ENCODE results near the gene VAT1L. TPM values are rescaled to one million over a fixed set of nuclear protein-coding genes. Genes with fewer than 3 reads are reported as not detected.

VAT1L gene, protein sequence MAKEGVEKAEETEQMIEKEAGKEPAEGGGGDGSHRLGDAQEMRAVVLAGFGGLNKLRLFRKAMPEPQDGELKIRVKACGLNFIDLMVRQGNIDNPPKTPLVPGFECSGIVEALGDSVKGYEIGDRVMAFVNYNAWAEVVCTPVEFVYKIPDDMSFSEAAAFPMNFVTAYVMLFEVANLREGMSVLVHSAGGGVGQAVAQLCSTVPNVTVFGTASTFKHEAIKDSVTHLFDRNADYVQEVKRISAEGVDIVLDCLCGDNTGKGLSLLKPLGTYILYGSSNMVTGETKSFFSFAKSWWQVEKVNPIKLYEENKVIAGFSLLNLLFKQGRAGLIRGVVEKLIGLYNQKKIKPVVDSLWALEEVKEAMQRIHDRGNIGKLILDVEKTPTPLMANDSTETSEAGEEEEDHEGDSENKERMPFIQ
- polyA plus RNA-seq (2012; ENCODE audit: low read depth, missing spikeins) = 0.05 TPM

DNA sequence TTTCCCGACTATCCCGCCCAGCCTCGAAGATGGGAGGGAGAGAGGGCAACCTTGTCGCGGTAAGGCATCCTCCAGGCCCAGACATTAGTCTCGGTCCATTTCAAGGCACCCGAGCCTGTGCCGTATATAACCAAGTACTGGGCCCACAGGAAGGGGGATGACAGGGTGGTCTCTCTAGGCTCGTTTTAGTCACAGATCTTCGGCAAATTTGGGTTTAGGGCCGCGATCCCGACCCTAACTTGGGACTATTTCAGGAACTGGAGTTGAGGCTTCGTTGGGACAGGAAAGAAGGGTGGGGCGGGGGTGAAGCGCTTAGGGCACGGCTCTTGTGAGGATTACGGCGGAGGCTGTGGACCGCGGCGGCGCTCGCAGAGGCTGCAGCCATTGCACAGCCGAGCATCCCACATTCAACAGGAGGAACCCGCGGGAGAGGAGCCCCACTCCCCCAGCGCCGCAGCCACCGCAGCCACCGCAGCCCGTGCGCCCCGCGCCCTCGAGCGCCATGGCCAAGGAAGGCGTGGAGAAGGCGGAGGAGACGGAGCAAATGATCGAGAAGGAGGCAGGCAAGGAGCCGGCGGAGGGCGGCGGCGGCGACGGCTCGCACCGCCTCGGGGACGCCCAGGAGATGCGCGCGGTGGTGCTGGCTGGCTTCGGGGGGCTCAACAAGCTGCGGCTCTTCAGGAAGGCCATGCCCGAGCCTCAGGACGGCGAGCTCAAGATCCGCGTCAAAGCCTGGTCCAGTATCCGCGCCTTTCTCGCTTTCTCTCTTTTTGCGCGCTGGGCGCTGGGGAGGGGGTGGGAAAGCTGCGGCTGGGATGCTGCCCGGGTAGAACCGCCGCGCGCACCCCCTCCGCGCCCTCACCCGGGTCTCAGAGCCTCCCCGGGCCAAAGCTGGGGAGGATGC, at the start of gene VAT1L:
VAT1L (plus strand) TSS at position 384 of the 904 bp plus-strand sequence; CDS start at position 503, 119 bp downstream.
- peak; percentile 29 for DNase-seq (ENCODE audit: insufficient read length, low spot score)
- FAIRE-seq = no peak
- TF ChIP-seq POU2F2 (IDR thresholded peaks at IDR 0.05; ENCODE audit: low read depth, low read length) = no peak
- TF ChIP-seq POLR2A (IDR thresholded peaks at IDR 0.05; ENCODE audit: low read depth, low read length) = no peak
- no peak for TF ChIP-seq TAF1 (IDR thresholded peaks at IDR 0.05; ENCODE audit: low read depth, low read length)
- TF ChIP-seq POLR2AphosphoS5 (IDR thresholded peaks at IDR 0.05; ENCODE audit: low read depth, low read length) = no peak
- no peak for TF ChIP-seq PAX5 (IDR thresholded peaks at IDR 0.05; ENCODE audit: insufficient read depth, low read length, severe bottlenecking)
- TF ChIP-seq SPI1 (IDR thresholded peaks at IDR 0.05; ENCODE audit: low read depth, low read length) = no peak

GRCh38 chr16:77738706-77739558, 49.4 kb upstream of the VAT1L start:
- FAIRE-seq = no peak
- DNase-seq (ENCODE audit: insufficient read length, low spot score) = no peak
- no peak for TF ChIP-seq SPI1 (IDR thresholded peaks at IDR 0.05; ENCODE audit: low read depth, low read length)
- TF ChIP-seq POLR2A (IDR thresholded peaks at IDR 0.05; ENCODE audit: low read depth, low read length) = no peak
- no peak for TF ChIP-seq PAX5 (IDR thresholded peaks at IDR 0.05; ENCODE audit: insufficient read depth, low read length, severe bottlenecking)
- TF ChIP-seq POLR2AphosphoS5 (IDR thresholded peaks at IDR 0.05; ENCODE audit: low read depth, low read length) = no peak
- TF ChIP-seq POU2F2 (IDR thresholded peaks at IDR 0.05; ENCODE audit: low read depth, low read length) = no peak
- TF ChIP-seq TAF1 (IDR thresholded peaks at IDR 0.05; ENCODE audit: low read depth, low read length) = no peak

DNA sequence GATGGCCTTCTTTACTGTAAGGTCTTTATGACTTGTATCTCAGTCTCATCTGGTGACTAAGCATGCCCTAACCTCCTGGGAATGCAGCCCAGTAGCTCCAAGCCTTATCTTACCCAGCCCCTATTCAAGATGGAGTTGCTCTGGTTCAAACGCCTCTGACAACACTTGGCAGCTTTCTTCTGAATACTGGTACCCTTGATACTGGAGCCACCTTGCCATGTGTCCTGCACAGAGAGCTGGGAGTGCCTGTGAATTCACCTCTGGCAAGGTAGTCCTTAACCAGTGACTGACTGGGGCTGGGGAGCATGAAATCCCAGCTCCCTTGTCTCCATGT, 48.8 kb upstream of the VAT1L start:
- no peak for DNase-seq (ENCODE audit: insufficient read length, low spot score)
- TF ChIP-seq POLR2A (IDR thresholded peaks at IDR 0.05; ENCODE audit: low read depth, low read length) = no peak
- no peak for TF ChIP-seq SPI1 (IDR thresholded peaks at IDR 0.05; ENCODE audit: low read depth, low read length)
- no peak for TF ChIP-seq POLR2AphosphoS5 (IDR thresholded peaks at IDR 0.05; ENCODE audit: low read depth, low read length)
- no peak for TF ChIP-seq PAX5 (IDR thresholded peaks at IDR 0.05; ENCODE audit: insufficient read depth, low read length, severe bottlenecking)
- TF ChIP-seq TAF1 (IDR thresholded peaks at IDR 0.05; ENCODE audit: low read depth, low read length) = no peak
- TF ChIP-seq POU2F2 (IDR thresholded peaks at IDR 0.05; ENCODE audit: low read depth, low read length) = no peak
- no peak for FAIRE-seq

GRCh38 chr16:77744141-77744540, 44.2 kb upstream of the VAT1L start:
- TF ChIP-seq POLR2AphosphoS5 (IDR thresholded peaks at IDR 0.05; ENCODE audit: low read depth, low read length) (no peak), PAX5 (IDR thresholded peaks at IDR 0.05; ENCODE audit: insufficient read depth, low read length, severe bottlenecking) (no peak), POLR2A (IDR thresholded peaks at IDR 0.05; ENCODE audit: low read depth, low read length) (no peak), POU2F2 (IDR thresholded peaks at IDR 0.05; ENCODE audit: low read depth, low read length) (no peak), TAF1 (IDR thresholded peaks at IDR 0.05; ENCODE audit: low read depth, low read length) (no peak), SPI1 (IDR thresholded peaks at IDR 0.05; ENCODE audit: low read depth, low read length) (no peak)
- FAIRE-seq = no peak
- no peak for DNase-seq (ENCODE audit: insufficient read length, low spot score)

- FAIRE-seq = no peak
- no peak for DNase-seq (ENCODE audit: insufficient read length, low spot score)
- TF ChIP-seq PAX5 (IDR thresholded peaks at IDR 0.05; ENCODE audit: insufficient read depth, low read length, severe bottlenecking) = no peak
- TF ChIP-seq POLR2AphosphoS5 (IDR thresholded peaks at IDR 0.05; ENCODE audit: low read depth, low read length) = no peak
- no peak for TF ChIP-seq TAF1 (IDR thresholded peaks at IDR 0.05; ENCODE audit: low read depth, low read length)
- no peak for TF ChIP-seq POLR2A (IDR thresholded peaks at IDR 0.05; ENCODE audit: low read depth, low read length)
- no peak for TF ChIP-seq POU2F2 (IDR thresholded peaks at IDR 0.05; ENCODE audit: low read depth, low read length)
- TF ChIP-seq SPI1 (IDR thresholded peaks at IDR 0.05; ENCODE audit: low read depth, low read length) = no peak
Measured at GRCh38 chr16:77745972-77746371, 42.4 kb upstream of the VAT1L start.

- FAIRE-seq (no peak), DNase-seq (ENCODE audit: insufficient read length, low spot score) (no peak)
- no peak for TF ChIP-seq POLR2A (IDR thresholded peaks at IDR 0.05; ENCODE audit: low read depth, low read length)
- no peak for TF ChIP-seq SPI1 (IDR thresholded peaks at IDR 0.05; ENCODE audit: low read depth, low read length)
- no peak for TF ChIP-seq TAF1 (IDR thresholded peaks at IDR 0.05; ENCODE audit: low read depth, low read length)
- TF ChIP-seq POLR2AphosphoS5 (IDR thresholded peaks at IDR 0.05; ENCODE audit: low read depth, low read length) = no peak
- no peak for TF ChIP-seq POU2F2 (IDR thresholded peaks at IDR 0.05; ENCODE audit: low read depth, low read length)
- TF ChIP-seq PAX5 (IDR thresholded peaks at IDR 0.05; ENCODE audit: insufficient read depth, low read length, severe bottlenecking) = no peak
Measured at GRCh38 chr16:77748421-77749005, 39.9 kb upstream of the VAT1L start.

DNA sequence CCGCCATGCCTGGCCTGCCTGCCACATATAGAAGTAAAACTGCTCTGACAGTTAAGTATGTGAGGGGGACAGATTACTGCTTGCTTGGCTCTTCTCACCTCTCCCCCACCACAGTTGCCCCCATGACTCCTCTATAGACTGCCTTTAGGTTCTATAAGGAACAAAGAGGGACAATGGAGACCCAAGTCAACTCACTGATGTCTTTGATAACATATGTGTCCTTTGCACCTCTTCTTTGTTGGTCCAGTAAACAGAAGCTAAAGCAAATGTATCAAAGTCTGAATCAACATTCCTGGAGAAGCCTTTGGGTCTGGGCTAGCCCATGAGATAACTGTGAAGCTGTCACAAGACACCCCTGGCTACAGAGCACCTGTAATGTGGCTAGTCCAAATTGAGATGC, 38.9 kb upstream of the VAT1L start:
- FAIRE-seq (no peak), DNase-seq (ENCODE audit: insufficient read length, low spot score) (no peak)
- no peak for TF ChIP-seq TAF1 (IDR thresholded peaks at IDR 0.05; ENCODE audit: low read depth, low read length)
- TF ChIP-seq POLR2A (IDR thresholded peaks at IDR 0.05; ENCODE audit: low read depth, low read length) = no peak
- no peak for TF ChIP-seq POLR2AphosphoS5 (IDR thresholded peaks at IDR 0.05; ENCODE audit: low read depth, low read length)
- no peak for TF ChIP-seq SPI1 (IDR thresholded peaks at IDR 0.05; ENCODE audit: low read depth, low read length)

GRCh38 chr16:77758046-77758445, 30.3 kb upstream of the VAT1L start:
- TF ChIP-seq POLR2A (IDR thresholded peaks at IDR 0.05; ENCODE audit: low read depth, low read length) = no peak
- TF ChIP-seq POLR2AphosphoS5 (IDR thresholded peaks at IDR 0.05; ENCODE audit: low read depth, low read length) = no peak
- TF ChIP-seq TAF1 (IDR thresholded peaks at IDR 0.05; ENCODE audit: low read depth, low read length) = no peak
- no peak for TF ChIP-seq POU2F2 (IDR thresholded peaks at IDR 0.05; ENCODE audit: low read depth, low read length)
- no peak for TF ChIP-seq PAX5 (IDR thresholded peaks at IDR 0.05; ENCODE audit: insufficient read depth, low read length, severe bottlenecking)
- TF ChIP-seq SPI1 (IDR thresholded peaks at IDR 0.05; ENCODE audit: low read depth, low read length) = no peak
- no peak for FAIRE-seq
- no peak for DNase-seq (ENCODE audit: insufficient read length, low spot score)

Measured in GM12891 (cell line).